Measurements from ENCODE around the gene COL8A1. TPM values are rescaled to one million over a fixed set of nuclear protein-coding genes. Genes with fewer than 3 reads are reported as not detected.
"Not testable (repeated sequence)": the region's sequence is repeated elsewhere in the genome, so short reads cannot be mapped to it uniquely, and the experiment has no call there.

Gene COL8A1
- total RNA-seq, 1 donor from 2014 or later: 3.9 TPM

- no peak for FAIRE-seq
- no peak for DNase-seq (ENCODE audit: low read depth)
- TF ChIP-seq, protein P1, sequence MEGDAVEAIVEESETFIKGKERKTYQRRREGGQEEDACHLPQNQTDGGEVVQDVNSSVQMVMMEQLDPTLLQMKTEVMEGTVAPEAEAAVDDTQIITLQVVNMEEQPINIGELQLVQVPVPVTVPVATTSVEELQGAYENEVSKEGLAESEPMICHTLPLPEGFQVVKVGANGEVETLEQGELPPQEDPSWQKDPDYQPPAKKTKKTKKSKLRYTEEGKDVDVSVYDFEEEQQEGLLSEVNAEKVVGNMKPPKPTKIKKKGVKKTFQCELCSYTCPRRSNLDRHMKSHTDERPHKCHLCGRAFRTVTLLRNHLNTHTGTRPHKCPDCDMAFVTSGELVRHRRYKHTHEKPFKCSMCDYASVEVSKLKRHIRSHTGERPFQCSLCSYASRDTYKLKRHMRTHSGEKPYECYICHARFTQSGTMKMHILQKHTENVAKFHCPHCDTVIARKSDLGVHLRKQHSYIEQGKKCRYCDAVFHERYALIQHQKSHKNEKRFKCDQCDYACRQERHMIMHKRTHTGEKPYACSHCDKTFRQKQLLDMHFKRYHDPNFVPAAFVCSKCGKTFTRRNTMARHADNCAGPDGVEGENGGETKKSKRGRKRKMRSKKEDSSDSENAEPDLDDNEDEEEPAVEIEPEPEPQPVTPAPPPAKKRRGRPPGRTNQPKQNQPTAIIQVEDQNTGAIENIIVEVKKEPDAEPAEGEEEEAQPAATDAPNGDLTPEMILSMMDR (IDR thresholded peaks at IDR 0.05; ENCODE audit: insufficient read depth, low read length, severe bottlenecking): no peak
- H3K27me3 ChIP-seq (ENCODE audit: control insufficient read depth, insufficient read depth, low read length): no peaks in the 10 kb centered on the region
- no peak overlapping the region for H3K4me3 ChIP-seq (ENCODE audit: low read depth, low read length)
- H3K36me3 ChIP-seq (ENCODE audit: control insufficient read depth, insufficient read depth, low read length): no peaks in the 10 kb centered on the region
Measured at GRCh38 chr3:99837715-99838114, 199.3 kb downstream of the COL8A1 start.

DNA sequence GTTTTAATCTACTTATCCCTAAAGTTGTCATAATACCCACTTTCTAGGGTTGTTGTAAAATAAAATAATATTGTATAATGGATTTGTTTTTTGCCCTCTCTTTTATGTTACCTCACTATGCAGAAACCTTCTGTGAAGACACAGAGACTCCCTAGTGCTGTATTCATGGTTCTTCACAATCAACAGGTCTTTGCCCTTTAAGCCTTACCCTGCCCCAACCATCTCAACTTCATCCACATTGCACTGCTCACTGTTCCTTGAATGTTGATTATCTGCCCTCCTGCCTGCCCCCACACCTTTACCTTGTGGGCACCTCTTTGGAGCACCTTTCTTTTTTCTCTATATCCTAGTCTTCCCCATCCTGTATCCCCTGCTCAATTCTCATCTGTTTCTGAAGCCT is 200.4 kb downstream of the COL8A1 start:
- H3K4me3 ChIP-seq (ENCODE audit: low read depth, low read length): no peak overlapping the region
- H3K27me3 ChIP-seq (ENCODE audit: control insufficient read depth, insufficient read depth, low read length): no peaks in the 10 kb centered on the region
- TF ChIP-seq, protein P1 (IDR thresholded peaks at IDR 0.05; ENCODE audit: insufficient read depth, low read length, severe bottlenecking): no peak
- FAIRE-seq: no peak
- no peak for DNase-seq (ENCODE audit: low read depth)
- no peaks in the 10 kb centered on the region for H3K36me3 ChIP-seq (ENCODE audit: control insufficient read depth, insufficient read depth, low read length)

DNA sequence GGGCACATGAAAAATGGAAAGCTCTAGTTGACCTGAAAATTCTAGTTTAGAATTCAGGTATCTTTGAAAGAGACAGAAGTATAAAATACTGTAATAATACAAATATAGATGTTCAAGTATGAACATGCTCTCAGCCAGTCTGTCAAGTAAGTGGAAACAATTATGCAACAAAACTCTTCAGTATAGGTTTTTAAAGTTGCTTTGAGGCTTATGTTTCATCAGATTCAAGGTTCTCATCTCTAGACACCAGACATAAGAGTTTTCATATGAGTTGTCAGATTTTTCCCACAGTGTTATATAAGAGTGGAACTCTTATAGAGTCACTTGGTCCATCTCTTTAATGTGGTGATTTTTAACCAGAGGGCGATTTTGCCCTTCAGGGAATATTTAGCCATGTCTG is 201.2 kb downstream of the COL8A1 start:
- no peak for FAIRE-seq
- TF ChIP-seq, protein P1 (IDR thresholded peaks at IDR 0.05; ENCODE audit: insufficient read depth, low read length, severe bottlenecking): no peak
- Histone ChIP-seq H3K27me3 (ENCODE audit: control insufficient read depth, insufficient read depth, low read length) (no peaks in the 10 kb centered on the region), H3K36me3 (ENCODE audit: control insufficient read depth, insufficient read depth, low read length) (no peaks in the 10 kb centered on the region), H3K4me3 (ENCODE audit: low read depth, low read length) (no peak overlapping the region)
- peak; percentile 62 for DNase-seq (ENCODE audit: low read depth)

- H3K36me3 ChIP-seq (ENCODE audit: control insufficient read depth, insufficient read depth, low read length); H3K27me3 ChIP-seq (ENCODE audit: control insufficient read depth, insufficient read depth, low read length); FAIRE-seq; H3K4me3 ChIP-seq (ENCODE audit: low read depth, low read length); DNase-seq (ENCODE audit: low read depth): not testable (repeated sequence)
Measured at GRCh38 chr3:99841949-99842348, 203.6 kb downstream of the COL8A1 start.

DNA sequence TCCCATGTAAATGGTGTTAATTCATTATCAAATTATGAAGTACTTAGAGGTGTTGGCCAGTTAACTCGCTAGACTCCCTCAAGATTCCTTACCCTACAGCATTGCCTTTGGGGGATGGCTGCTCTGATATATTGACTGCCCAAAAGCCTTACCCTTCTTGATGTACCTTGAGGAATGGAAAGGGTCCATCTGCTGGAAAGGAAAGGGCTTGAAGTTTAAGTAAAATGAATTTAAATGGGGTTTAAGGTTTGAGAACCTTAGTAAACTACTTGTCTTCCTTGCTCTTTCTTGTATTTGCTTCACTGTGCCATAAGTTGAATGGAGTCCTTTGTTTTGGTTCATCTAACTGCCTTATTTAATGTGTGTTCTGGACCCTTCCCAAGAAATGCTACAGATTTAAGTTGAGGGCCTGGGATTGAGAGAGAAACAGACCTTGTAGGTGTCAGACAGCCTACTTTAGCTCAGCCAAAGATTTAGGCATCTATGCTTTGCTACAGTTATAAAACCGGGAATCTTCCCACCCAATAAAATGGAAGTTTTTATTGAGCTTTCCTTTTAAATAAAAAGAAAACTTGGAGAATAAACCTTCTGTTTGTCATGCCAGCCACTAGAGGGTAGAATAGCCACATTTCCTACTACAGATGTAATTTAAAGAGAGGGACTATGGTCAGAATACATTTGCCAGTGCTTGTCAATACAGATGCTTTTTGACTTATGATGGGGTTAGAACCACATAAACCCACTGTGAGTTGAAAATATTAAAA is 204.6 kb downstream of the COL8A1 start:
- FAIRE-seq: no peak
- DNase-seq (ENCODE audit: low read depth): peak; percentile 56
- TF ChIP-seq, protein P1 (IDR thresholded peaks at IDR 0.05; ENCODE audit: insufficient read depth, low read length, severe bottlenecking): peak; percentile 45
- no peak overlapping the region for H3K4me3 ChIP-seq (ENCODE audit: low read depth, low read length)
- H3K36me3 ChIP-seq (ENCODE audit: control insufficient read depth, insufficient read depth, low read length): no peaks in the 10 kb centered on the region
- no peaks in the 10 kb centered on the region for H3K27me3 ChIP-seq (ENCODE audit: control insufficient read depth, insufficient read depth, low read length)

DNA sequence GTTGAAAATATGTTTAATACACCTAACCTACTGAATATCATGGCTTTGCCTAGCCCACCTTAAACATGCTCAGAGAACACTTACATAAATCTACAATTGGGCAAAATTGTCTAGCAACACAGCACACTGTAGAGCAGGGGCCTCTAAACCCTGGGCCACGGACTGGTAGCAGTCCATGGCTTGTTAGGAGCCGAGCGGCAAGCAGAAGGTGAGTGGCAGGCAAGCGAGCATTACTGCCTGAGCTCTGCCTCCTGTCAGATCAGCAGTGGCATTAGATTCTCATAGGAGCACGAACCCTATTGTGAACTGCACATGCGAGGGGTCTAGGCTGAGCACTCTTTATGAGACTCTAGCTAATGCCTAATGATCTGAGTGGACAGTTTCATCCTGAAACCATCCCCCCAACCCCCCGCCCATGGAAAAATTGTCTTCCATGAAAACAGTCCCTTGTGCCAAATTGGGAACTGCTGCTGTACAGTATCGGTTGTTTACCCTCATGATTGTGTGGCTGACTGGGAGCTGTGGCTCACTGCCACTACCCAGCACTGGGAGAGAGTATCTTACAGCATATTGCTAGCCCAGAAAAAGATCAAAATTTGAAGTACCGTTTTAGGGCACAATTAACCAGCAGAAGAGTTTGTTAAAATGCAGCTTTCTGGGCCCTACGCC is 205.3 kb downstream of the COL8A1 start:
- Histone ChIP-seq H3K27me3 (ENCODE audit: control insufficient read depth, insufficient read depth, low read length) (no peaks in the 10 kb centered on the region), H3K4me3 (ENCODE audit: low read depth, low read length) (no peak overlapping the region)
- no peak for DNase-seq (ENCODE audit: low read depth)

More for the DNA sequence above, 205.3 kb downstream of the COL8A1 start:
- FAIRE-seq: no peak
- H3K36me3 ChIP-seq (ENCODE audit: control insufficient read depth, insufficient read depth, low read length): no peaks in the 10 kb centered on the region
- TF ChIP-seq, protein P1 (IDR thresholded peaks at IDR 0.05; ENCODE audit: insufficient read depth, low read length, severe bottlenecking): no peak
